ENCODE data around the gene ZNF319.
A peak's percentile ranks its signal among the peaks of the same experiment; 100 is the strongest.
"Not testable (repeated sequence)": the region's sequence is repeated elsewhere in the genome, so short reads cannot be mapped to it uniquely, and the experiment has no call there.

ZNF319 gene

GRCh38 chr16:58022601-58023371 lies 22.3 kb upstream of the ZNF319 start:
- DNase-seq (ENCODE audit: low read depth in 1 of 2, low spot score in 1 of 2) = no peak

GRCh38 chr16:58021661-58022551 lies 21.4 kb upstream of the ZNF319 start:
- no peak for DNase-seq (ENCODE audit: low read depth in 1 of 2, low spot score in 1 of 2)

GRCh38 chr16:58020628-58021521 lies 20.4 kb upstream of the ZNF319 start:
- DNase-seq (ENCODE audit: low read depth in 1 of 2, low spot score in 1 of 2) = peak in 1 of 2 donors; percentile 45

- no peak for DNase-seq (ENCODE audit: low read depth in 1 of 2, low spot score in 1 of 2)
Measured at GRCh38 chr16:58019866-58020538, 19.5 kb upstream of the ZNF319 start.

GRCh38 chr16:58018803-58019202 lies 18.3 kb upstream of the ZNF319 start:
- no peak for DNase-seq (ENCODE audit: low read depth in 1 of 2, low spot score in 1 of 2)

GRCh38 chr16:58016840-58017446 lies 16.5 kb upstream of the ZNF319 start:
- no peak for DNase-seq (ENCODE audit: low read depth in 1 of 2, low spot score in 1 of 2)

- DNase-seq (ENCODE audit: low read depth in 1 of 2, low spot score in 1 of 2) = no peak
Measured at GRCh38 chr16:58013201-58013956, 12.9 kb upstream of the ZNF319 start.

- no peak for DNase-seq (ENCODE audit: low read depth in 1 of 2, low spot score in 1 of 2)
Measured at GRCh38 chr16:58012481-58012880, 12.0 kb upstream of the ZNF319 start.

GRCh38 chr16:58011652-58012051 lies 11.2 kb upstream of the ZNF319 start:
- no peak for DNase-seq (ENCODE audit: low read depth in 1 of 2, low spot score in 1 of 2)

- no peak for DNase-seq (ENCODE audit: low read depth in 1 of 2, low spot score in 1 of 2)
Measured at GRCh38 chr16:58010886-58011285, 10.4 kb upstream of the ZNF319 start.

- no peak for DNase-seq (ENCODE audit: low read depth in 1 of 2, low spot score in 1 of 2)
Measured at GRCh38 chr16:58009856-58010416, 9.5 kb upstream of the ZNF319 start.

GRCh38 chr16:58004736-58005135 lies 4.3 kb upstream of the ZNF319 start:
- not testable (repeated sequence) for DNase-seq (ENCODE audit: low read depth in 1 of 2, low spot score in 1 of 2)

- no peak for DNase-seq (ENCODE audit: low read depth in 1 of 2, low spot score in 1 of 2)
Measured at GRCh38 chr16:58002936-58003335, 2.5 kb upstream of the ZNF319 start.

- DNase-seq (ENCODE audit: low read depth in 1 of 2, low spot score in 1 of 2) = no peak
Measured at GRCh38 chr16:58002416-58002800, 1.9 kb upstream of the ZNF319 start.

- no peak for DNase-seq (ENCODE audit: low read depth in 1 of 2, low spot score in 1 of 2)
Measured at GRCh38 chr16:58001781-58002415, 1.4 kb upstream of the ZNF319 start.

GRCh38 chr16:58000706-58001676 lies 519 bp upstream of the ZNF319 start, which contains the start of gene USB1:
TSS of gene USB1 (plus strand) at chr16:58001407. CDS start at chr16:58001484, 77 bp downstream.
- DNase-seq (ENCODE audit: low read depth in 1 of 2, low spot score in 1 of 2) = peak; percentile 65 to 78

GRCh38 chr16:57999366-57999970 lies 1.0 kb downstream of the ZNF319 start:
- no peak for DNase-seq (ENCODE audit: low read depth in 1 of 2, low spot score in 1 of 2)
